Measurements from ENCODE around the gene SLC1A2.

Gene SLC1A2

DNA sequence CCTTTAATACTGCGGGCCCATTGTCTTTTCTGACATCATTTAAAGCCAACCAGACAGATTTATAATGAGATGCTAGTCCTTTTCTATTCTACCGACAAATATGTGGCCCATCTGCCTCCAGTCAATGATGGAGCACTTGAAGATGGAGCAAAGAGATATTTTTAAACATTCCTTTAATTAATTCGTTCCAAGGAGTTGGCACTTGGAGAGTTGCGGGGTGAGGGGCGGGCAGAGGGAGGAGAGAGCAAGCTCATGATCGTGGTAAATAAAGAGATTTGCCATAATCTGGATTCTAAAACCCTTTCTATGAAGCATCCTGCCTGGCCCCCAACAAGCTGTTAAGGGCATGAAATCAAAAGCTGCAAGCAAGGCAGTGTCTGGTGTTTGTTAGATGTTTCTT, 5.0 kb downstream of the SLC1A2 start:
- H3K27me3 ChIP-seq, result peaks cover 95% of the 10 kb centered on the region
- no peak overlapping the region for H3K4me3 ChIP-seq (ENCODE audit: low read depth in 1 of 2, low read length in 1 of 2)
- no peaks in the 10 kb centered on the region for H3K36me3 ChIP-seq
- H3K9me3 ChIP-seq, result no peaks in the 10 kb centered on the region
- no peak overlapping the region for H3K27ac ChIP-seq
- H3K4me1 ChIP-seq (ENCODE audit: control insufficient read depth in 1 of 2, insufficient read depth in 1 of 2, low read depth in 1 of 2, low read length in 1 of 2), result peaks cover 0 to 6% of the 10 kb centered on the region in 2 experiments
- TF ChIP-seq, protein P1, sequence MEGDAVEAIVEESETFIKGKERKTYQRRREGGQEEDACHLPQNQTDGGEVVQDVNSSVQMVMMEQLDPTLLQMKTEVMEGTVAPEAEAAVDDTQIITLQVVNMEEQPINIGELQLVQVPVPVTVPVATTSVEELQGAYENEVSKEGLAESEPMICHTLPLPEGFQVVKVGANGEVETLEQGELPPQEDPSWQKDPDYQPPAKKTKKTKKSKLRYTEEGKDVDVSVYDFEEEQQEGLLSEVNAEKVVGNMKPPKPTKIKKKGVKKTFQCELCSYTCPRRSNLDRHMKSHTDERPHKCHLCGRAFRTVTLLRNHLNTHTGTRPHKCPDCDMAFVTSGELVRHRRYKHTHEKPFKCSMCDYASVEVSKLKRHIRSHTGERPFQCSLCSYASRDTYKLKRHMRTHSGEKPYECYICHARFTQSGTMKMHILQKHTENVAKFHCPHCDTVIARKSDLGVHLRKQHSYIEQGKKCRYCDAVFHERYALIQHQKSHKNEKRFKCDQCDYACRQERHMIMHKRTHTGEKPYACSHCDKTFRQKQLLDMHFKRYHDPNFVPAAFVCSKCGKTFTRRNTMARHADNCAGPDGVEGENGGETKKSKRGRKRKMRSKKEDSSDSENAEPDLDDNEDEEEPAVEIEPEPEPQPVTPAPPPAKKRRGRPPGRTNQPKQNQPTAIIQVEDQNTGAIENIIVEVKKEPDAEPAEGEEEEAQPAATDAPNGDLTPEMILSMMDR (IDR thresholded peaks at IDR 0.05), result no peak

DNA sequence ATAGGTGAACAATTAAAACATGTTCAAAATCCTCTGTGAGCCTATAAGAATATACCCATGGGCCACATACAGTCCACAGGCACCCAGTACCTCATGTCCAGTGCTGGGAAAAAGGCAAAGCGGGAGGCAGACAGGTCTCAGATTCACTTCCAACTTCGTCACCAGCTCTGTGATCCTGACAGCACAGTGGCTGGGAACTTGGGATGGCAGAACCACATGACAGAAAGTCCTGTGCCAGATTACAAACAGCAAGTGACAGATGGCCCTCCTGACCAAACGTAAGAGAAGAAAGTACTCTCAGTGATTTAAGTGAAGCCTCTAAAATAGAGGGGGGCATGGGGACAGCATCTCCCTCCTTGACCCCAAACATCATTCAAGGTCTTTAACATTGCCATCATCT, 5.8 kb downstream of the SLC1A2 start:
- H3K36me3 ChIP-seq, result no peaks in the 10 kb centered on the region
- no peak overlapping the region for H3K27ac ChIP-seq
- H3K27me3 ChIP-seq, result peaks cover 95% of the 10 kb centered on the region
- H3K9me3 ChIP-seq, result no peaks in the 10 kb centered on the region
- TF ChIP-seq, protein P1 (IDR thresholded peaks at IDR 0.05), result no peak
- no peaks in the 10 kb centered on the region for H3K4me1 ChIP-seq (ENCODE audit: control insufficient read depth in 1 of 2, insufficient read depth in 1 of 2, low read depth in 1 of 2, low read length in 1 of 2)
- no peak overlapping the region for H3K4me3 ChIP-seq (ENCODE audit: low read depth in 1 of 2, low read length in 1 of 2)

DNA sequence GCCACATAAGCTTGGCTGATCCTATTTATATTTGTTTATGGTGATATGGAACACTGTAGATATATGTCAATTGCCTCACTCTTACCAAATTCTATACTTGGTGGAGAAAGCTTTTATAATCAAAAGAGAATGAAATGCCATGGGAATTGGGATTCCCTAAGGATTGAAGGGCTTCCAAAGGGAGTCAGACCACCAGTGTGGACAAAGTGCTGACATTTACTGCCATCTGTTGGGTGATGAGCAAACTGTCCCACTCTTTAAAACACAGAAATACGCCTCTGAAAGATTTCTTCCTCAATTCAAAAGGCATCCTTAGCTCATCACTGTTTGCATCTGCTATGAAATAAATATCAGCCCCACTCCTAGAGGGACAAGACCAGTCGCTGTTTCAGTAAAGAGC, 7.1 kb downstream of the SLC1A2 start:
- Histone ChIP-seq H3K27me3 (peaks cover 87% of the 10 kb centered on the region), H3K27ac (no peak overlapping the region)
- TF ChIP-seq, protein P1 (IDR thresholded peaks at IDR 0.05), result no peak

DNA sequence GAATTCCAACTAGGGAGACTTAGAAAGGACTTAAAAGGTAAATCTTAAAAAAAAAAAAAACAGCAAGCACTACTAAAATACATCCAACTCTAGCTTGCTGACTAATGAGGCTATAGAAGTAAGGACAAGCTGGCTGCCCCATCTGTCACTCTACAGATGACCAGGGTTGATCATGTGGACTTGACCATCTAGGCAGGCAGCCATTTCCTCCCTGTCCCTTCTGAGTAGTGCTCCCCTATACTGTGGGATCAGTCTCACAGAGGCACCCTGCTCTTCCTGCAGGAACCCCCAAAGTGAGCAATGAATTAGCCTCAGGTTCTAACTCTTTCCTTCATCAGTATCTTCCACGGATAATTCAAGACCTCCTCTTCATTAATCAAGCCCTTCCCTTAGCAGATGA, 12.3 kb downstream of the SLC1A2 start:
- H3K27ac ChIP-seq, result no peak overlapping the region
- TF ChIP-seq, protein P1 (IDR thresholded peaks at IDR 0.05), result no peak

More for the DNA sequence above, 7.1 kb downstream of the SLC1A2 start:
- H3K36me3 ChIP-seq, result no peaks in the 10 kb centered on the region
- H3K9me3 ChIP-seq, result no peaks in the 10 kb centered on the region
- H3K4me1 ChIP-seq (ENCODE audit: control insufficient read depth in 1 of 2, insufficient read depth in 1 of 2, low read depth in 1 of 2, low read length in 1 of 2), result no peaks in the 10 kb centered on the region
- H3K4me3 ChIP-seq (ENCODE audit: low read depth in 1 of 2, low read length in 1 of 2), result no peak overlapping the region

DNA sequence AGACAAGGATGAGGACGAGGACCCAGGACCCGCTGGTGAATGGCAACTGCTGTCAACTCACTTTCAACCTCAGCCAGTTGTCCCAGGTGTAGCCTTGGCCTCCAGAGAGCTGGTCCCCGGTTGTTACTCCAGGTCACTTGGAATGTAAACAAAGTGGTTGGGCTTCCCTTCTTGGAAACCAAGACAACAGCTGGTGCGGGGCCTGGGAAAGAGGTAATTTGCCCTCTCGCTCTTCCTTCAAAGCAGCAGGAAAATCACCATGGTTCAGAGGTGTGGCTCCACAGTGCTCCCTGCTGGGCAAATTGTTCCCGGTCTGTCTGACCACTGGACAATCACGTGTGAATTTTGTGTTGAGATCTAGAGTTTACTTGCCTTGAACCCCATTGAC, 15.0 kb downstream of the SLC1A2 start:
- no peak overlapping the region for H3K4me3 ChIP-seq (ENCODE audit: low read depth in 1 of 2, low read length in 1 of 2)
- no peak overlapping the region for H3K27ac ChIP-seq
- peaks cover 36% of the 10 kb centered on the region for H3K27me3 ChIP-seq
- H3K4me1 ChIP-seq (ENCODE audit: control insufficient read depth in 1 of 2, insufficient read depth in 1 of 2, low read depth in 1 of 2, low read length in 1 of 2), result no peaks in the 10 kb centered on the region
- H3K9me3 ChIP-seq, result no peaks in the 10 kb centered on the region
- H3K36me3 ChIP-seq, result no peaks in the 10 kb centered on the region
- TF ChIP-seq, protein P1 (IDR thresholded peaks at IDR 0.05), result no peak

More for the DNA sequence above, 12.3 kb downstream of the SLC1A2 start:
- H3K36me3 ChIP-seq, result no peaks in the 10 kb centered on the region
- H3K9me3 ChIP-seq, result no peaks in the 10 kb centered on the region
- peaks cover 57% of the 10 kb centered on the region for H3K27me3 ChIP-seq
- H3K4me3 ChIP-seq (ENCODE audit: low read depth in 1 of 2, low read length in 1 of 2), result no peak overlapping the region
- no peaks in the 10 kb centered on the region for H3K4me1 ChIP-seq (ENCODE audit: control insufficient read depth in 1 of 2, insufficient read depth in 1 of 2, low read depth in 1 of 2, low read length in 1 of 2)
